PC-3 (cell line): ENCODE data around the gene SSTR5.

ENCODE experiments used
- EZH2 ChIP-seq: fragments of 300-600 bp; sonication (generic); IDR thresholded peaks from one replicate; pipeline ENCODE4 v1.6.1; 2017; ENCODE audit warnings: antibody characterized with exemption, mild to moderate bottlenecking, low read length; ENCODE audit not compliant: unreplicated experiment
- EZH2phosphoT487 ChIP-seq: fragments of 300-600 bp; sonication (generic); IDR thresholded peaks from 2 replicates; pipeline ENCODE4 v1.6.1; 2018; ENCODE audit warnings: mild to moderate bottlenecking, antibody characterized with exemption, low read length, borderline replicate concordance
- TF ChIP-seq, protein P1 (sequence below): fragments of 300-600 bp; sonication (generic); conservative IDR thresholded peaks from 2 replicates; pipeline ENCODE4 v1.5.1; 2017; ENCODE audit warnings: antibody characterized with exemption, low read depth, mild to moderate bottlenecking, low read length

DNA sequence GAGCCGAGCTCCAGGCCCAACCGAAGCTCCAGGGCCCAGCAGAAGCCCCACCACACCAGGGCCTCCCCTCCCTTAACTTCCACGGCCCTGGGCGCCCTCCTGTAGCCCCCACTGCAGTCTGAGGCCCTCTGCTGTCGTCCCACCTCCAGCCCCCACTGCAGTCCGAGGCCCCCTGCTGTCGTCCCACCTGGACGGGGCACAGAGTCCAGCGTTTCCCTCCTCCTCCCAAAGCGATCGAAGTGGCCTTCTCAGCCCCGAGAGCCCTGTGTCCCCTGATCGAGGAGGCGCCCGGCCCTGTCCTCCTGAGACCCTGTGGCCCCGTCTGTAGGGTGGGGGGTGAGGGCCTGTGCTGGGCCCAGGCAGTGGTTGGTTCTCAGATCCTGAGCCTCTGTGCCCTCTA, 54.6 kb downstream of the SSTR5 start:
- TF ChIP-seq, protein P1, sequence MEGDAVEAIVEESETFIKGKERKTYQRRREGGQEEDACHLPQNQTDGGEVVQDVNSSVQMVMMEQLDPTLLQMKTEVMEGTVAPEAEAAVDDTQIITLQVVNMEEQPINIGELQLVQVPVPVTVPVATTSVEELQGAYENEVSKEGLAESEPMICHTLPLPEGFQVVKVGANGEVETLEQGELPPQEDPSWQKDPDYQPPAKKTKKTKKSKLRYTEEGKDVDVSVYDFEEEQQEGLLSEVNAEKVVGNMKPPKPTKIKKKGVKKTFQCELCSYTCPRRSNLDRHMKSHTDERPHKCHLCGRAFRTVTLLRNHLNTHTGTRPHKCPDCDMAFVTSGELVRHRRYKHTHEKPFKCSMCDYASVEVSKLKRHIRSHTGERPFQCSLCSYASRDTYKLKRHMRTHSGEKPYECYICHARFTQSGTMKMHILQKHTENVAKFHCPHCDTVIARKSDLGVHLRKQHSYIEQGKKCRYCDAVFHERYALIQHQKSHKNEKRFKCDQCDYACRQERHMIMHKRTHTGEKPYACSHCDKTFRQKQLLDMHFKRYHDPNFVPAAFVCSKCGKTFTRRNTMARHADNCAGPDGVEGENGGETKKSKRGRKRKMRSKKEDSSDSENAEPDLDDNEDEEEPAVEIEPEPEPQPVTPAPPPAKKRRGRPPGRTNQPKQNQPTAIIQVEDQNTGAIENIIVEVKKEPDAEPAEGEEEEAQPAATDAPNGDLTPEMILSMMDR = no peak
- TF ChIP-seq EZH2 (no peak), EZH2phosphoT487 (no peak)
